Stomach smooth muscle (tissue), 2 donors: ENCODE data around the gene ZNF418.
A peak's percentile ranks its signal among the peaks of the same experiment; 100 is the strongest.
"Not testable (repeated sequence)": the region's sequence is repeated elsewhere in the genome, so short reads cannot be mapped to it uniquely, and the experiment has no call there.

Source experiments
- H3K27ac ChIP-seq: one replicate; pipeline ENCODE4 v1.7.0; 2013; ENCODE audit warnings: mild to moderate bottlenecking, low read length, inconsistent platforms
- H3K27me3 ChIP-seq, 2 donors: one replicate each; pipeline ENCODE4 v1.7.0; 2013; ENCODE audit warnings: low read length in 2 of 2; ENCODE audit not compliant: insufficient read depth in 2 of 2, control insufficient read depth in 1 of 2
- H3K36me3 ChIP-seq, 2 donors: one replicate each; pipeline ENCODE4 v1.7.0; 2013; ENCODE audit warnings: low read length in 2 of 2; ENCODE audit not compliant: control insufficient read depth in 2 of 2, insufficient read depth in 2 of 2
- H3K4me1 ChIP-seq: one replicate; pipeline ENCODE4 v1.7.0; 2013; ENCODE audit warnings: low read length; ENCODE audit not compliant: control insufficient read depth, insufficient read depth
- H3K4me3 ChIP-seq, 2 donors: one replicate each; pipeline ENCODE4 v1.7.0; 2013; ENCODE audit warnings: low read length in 2 of 2
- H3K9ac ChIP-seq, 2 donors: one replicate each; pipeline ENCODE4 v1.7.0; 2013; ENCODE audit warnings: low read length in 2 of 2, mild to moderate bottlenecking in 1 of 2
- H3K9me3 ChIP-seq, 2 donors: one replicate each; pipeline ENCODE4 v1.7.0; 2013; ENCODE audit warnings: low read length in 2 of 2; ENCODE audit not compliant: control insufficient read depth in 2 of 2
- donor health status: healthy.
- donor health status: Pancreatic carcinoma.

The ZNF418 gene

DNA sequence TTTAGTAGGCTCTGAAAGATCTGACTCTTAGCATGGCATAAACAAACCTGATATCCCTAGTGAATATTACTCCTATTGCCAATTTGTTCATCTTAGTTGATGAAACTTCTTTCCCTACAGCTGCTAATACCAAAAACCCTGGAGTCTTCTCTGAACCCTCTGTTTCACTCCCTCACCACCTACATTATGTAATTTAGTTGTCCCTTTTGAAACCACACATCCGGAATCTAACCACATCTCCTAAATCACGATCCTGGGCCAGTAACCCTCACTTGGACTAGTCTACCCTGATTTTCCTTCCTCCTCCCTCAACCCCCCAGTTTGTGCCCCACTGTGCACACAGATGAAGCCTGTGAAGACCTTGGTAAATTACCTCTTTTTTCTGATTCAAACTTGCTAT is 11.1 kb upstream of the ZNF418 start:
- Histone ChIP-seq H3K9me3 (peaks cover 36 to 43% of the 10 kb centered on the region in 2 donors), H3K4me3 (peak overlapping the region; percentile 80 to 94), H3K27ac (peak overlapping the region; percentile 77), H3K4me1 (peaks cover 12% of the 10 kb centered on the region), H3K9ac (no peak overlapping the region), H3K36me3 (peaks cover 25 to 29% of the 10 kb centered on the region in 2 donors), H3K27me3 (no peaks in the 10 kb centered on the region)

DNA sequence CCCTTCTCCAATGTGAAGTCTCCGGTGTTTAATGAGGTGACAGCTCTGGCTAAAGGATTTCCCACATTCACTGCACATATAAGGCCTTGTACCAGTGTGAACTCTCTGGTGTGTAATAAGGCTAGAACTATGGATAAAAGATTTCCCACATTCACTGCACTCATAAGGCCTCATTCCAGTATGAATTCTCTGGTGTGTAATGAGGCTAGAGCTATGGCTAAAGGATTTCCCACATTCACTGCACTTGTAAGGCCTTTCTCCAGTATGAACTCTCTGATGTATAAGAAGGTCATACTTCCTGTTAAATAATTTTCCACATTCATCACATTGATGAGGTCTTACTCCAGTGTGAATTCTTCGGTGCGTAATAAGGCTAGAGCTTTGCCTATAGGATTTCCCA is 6.4 kb upstream of the ZNF418 start:
- Histone ChIP-seq H3K4me1 (peaks cover 7% of the 10 kb centered on the region), H3K27ac (no peak overlapping the region), H3K9me3 (peaks cover 43% of the 10 kb centered on the region in 2 donors), H3K36me3 (peaks cover 31 to 36% of the 10 kb centered on the region in 2 donors), H3K9ac (no peak overlapping the region), H3K4me3 (no peak overlapping the region), H3K27me3 (no peaks in the 10 kb centered on the region)

DNA sequence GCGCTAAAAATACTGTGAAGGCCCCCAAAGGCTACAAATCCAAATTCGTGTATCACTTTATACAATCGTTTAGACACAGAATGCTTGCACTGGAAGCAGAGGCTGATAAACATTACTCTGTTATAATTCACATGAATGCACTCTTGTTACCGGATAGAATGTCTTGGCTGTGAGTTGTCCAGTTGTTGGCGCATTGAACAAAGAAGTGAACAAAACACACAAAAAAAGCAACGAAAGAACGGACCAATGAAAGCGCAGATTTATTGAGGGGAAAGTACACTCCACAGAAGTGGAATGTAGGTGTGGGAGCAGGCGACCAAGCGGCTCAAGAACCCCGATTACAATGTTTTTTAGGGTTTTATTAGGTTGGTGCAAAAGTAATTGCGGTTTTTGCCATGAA is 529 bp upstream of the ZNF418 start:
- peaks cover 11% of the 10 kb centered on the region for H3K4me1 ChIP-seq
- peaks cover 4 to 11% of the 10 kb centered on the region in 2 donors for H3K36me3 ChIP-seq
- H3K27ac ChIP-seq: no peak overlapping the region
- H3K9ac ChIP-seq: no peak overlapping the region
- no peak overlapping the region for H3K4me3 ChIP-seq
- H3K9me3 ChIP-seq: peaks cover 4 to 7% of the 10 kb centered on the region in 2 donors
- no peaks in the 10 kb centered on the region for H3K27me3 ChIP-seq

DNA sequence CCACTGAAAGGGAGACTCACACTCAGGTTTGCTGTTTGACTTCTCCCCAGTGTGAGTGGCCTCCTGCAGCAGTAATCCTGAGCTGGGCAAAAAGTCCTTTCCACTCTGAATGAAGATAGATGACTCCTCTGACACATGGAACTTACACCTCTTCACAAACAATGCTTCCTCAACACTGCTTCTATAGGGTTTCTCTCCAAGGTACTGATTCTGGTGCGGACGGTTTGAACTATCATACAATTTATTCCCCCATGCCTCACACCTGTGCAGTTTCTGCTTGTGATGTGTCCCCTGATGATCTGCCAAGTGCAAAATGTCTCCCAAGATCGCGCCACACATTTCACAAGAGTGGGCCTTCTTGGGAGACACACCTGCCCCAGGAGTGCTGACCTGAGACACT is 7.6 kb downstream of the ZNF418 start:
- Histone ChIP-seq H3K27me3 (no peaks in the 10 kb centered on the region), H3K4me3 (peak overlapping the region in 1 of 2 donors; percentile 46), H3K27ac (no peak overlapping the region), H3K4me1 (no peaks in the 10 kb centered on the region), H3K36me3 (peaks cover 39 to 48% of the 10 kb centered on the region in 2 donors), H3K9ac (no peak overlapping the region), H3K9me3 (peaks cover 30 to 39% of the 10 kb centered on the region in 2 donors)

DNA sequence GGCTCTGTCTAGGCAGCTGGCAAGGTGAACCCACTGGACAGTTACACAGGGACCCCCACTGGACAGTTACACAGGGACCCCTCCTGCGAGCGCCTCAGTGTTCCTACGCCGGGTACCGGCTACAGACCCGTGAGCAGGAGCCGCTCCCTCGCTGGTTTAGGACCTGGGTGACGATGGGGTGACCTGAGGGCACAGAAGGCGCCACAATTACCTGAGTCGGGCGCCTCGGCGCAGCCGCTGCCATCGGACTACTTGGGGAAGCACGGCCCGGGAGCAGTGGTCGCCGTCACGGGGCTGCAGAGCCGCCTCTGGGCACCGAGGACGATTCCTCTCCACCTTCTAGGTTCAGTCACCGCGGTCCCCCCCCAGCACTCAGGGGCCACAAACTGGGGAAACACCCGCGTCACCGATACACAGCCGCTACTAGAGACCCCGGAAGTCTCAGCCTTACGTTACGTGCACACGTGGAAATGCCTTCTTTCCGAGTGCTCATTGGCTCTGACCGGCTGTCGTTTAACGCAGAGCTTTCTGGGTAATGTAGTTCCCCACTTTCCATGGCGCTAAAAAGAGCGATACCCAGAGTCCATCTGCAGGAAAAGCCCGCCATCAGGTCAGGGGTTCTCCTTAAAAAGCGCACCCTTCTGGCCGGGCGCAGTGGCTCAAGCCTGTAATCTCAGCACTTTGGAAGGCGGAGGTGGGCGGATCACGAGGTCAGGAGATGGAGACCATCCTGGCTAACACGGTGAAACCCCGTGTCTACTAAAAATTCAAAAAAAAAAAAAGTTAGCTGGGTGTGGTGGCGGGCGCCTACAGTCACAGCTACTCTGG is 18.8 kb downstream of the ZNF418 start, which contains the start of gene ZNF417:
TSS of gene ZNF417 (minus strand) at position 425 of the 828 bp plus-strand sequence. CDS start at position 244, 181 bp downstream.
- Histone ChIP-seq H3K36me3 (peaks cover 11 to 16% of the 10 kb centered on the region in 2 donors), H3K27ac (peak within 1 kb of the TSS; percentile 58), H3K9ac (peak within 1 kb of the TSS; percentile 81 to 89), H3K4me1 (peaks cover 11% of the 10 kb centered on the region), H3K4me3 (peak within 1 kb of the TSS; percentile 82 to 91)
- H3K27me3 ChIP-seq, H3K9me3 ChIP-seq: not testable (repeated sequence)

DNA sequence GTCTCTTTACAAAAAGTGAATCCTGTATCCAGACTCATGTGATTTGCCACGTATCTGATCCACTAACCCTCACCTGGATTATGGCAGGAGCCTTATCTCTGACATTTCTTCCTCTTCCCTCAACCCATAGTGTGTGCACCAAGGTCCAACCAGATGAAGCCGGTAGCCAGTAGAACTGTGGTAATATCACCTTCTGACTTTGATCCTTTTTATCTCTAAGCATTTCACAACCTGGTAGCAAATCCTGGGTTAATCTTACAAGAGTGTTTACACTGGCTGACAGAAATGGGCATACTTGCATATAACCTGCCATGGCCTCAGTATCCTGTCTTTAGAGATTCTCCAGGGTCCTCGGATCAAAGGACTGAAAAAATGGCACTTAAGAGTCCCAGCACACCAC is 20.7 kb downstream of the ZNF418 start:
- Histone ChIP-seq H3K9me3 (peaks cover 0 to 8% of the 10 kb centered on the region in 2 donors), H3K27ac (no peak overlapping the region), H3K9ac (no peak overlapping the region), H3K36me3 (peaks cover 14 to 18% of the 10 kb centered on the region in 2 donors), H3K4me3 (peak overlapping the region; percentile 8 to 17), H3K4me1 (peaks cover 11% of the 10 kb centered on the region), H3K27me3 (no peaks in the 10 kb centered on the region)

DNA sequence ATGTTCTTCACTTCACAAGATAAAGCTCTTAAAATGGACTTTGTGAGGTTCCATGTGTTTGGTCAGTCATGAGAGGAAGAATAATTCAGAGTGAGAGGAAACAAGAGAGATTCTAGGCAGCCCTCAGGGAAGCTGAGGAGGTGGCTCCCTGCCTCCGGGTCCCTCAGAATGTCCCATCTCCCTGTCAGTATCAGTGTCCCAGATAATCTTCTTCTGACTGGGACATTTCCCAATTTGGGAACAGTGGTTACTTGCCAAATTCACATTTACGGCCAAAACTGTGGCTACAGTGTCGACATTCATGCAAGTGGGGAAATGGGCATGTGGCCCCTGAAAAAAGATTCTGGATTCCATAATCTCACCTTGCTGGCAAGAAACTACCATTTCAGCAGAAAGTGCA is 27.8 kb downstream of the ZNF418 start:
- H3K27me3 ChIP-seq: no peaks in the 10 kb centered on the region
- peaks cover 21 to 32% of the 10 kb centered on the region in 2 donors for H3K36me3 ChIP-seq
- H3K4me1 ChIP-seq: no peaks in the 10 kb centered on the region
- H3K9ac ChIP-seq: no peak overlapping the region
- H3K9me3 ChIP-seq: peaks cover 0 to 9% of the 10 kb centered on the region in 2 donors
- no peak overlapping the region for H3K4me3 ChIP-seq
- no peak overlapping the region for H3K27ac ChIP-seq

DNA sequence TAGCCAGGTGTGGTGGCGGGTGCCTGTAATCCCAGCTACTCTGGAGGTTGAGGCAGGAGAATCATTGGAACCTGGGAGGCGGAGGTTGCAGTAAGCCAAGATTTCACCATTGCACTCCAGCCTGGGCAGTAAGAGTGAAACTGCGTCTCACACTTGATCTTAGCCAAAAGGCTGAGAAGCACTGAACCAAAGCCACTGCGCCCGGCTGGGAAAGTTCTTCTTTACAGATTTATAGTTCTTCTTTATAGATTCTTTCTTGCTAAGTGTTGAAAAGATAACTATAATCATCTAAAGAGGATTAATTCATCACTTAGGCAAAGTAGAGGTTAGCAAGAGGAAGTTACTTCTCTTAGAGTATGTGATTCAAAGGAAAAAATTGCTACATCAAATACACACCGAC is 29.9 kb downstream of the ZNF418 start:
- H3K9me3 ChIP-seq: peaks cover 0 to 3% of the 10 kb centered on the region in 2 donors
- H3K36me3 ChIP-seq: peaks cover 10 to 17% of the 10 kb centered on the region in 2 donors
- no peak overlapping the region for H3K9ac ChIP-seq

DNA sequence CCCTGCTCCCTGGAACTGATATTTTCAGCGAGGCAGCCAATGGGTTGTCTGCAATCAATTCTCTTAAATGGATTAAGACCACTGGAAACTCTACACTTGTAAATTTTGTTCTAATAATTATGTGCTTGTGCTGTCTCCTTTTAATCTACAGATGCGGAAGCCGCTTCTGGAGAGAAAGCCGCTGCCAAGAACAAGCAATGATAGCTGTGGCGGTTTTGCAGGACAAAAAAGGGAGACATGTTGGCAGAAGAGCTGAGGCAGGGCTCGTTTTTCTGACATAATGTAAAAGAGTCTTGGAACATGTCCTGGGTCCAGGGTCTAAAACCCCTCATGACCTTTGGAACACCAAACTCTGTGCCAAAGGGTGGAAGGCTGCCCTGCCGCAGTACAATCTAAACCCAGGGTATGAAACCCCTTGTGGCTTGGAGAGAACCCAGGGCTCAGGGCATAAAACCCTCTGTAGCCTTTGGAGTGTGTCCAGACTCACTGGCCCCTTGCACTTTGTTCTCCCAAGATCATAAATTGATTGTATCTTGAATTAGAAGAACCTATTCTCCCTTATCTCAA is 31.5 kb downstream of the ZNF418 start:
- H3K9me3 ChIP-seq: peaks cover 0 to 3% of the 10 kb centered on the region in 2 donors
- no peak overlapping the region for H3K27ac ChIP-seq
- H3K27me3 ChIP-seq: no peaks in the 10 kb centered on the region
- H3K4me3 ChIP-seq: no peak overlapping the region
- H3K4me1 ChIP-seq: no peaks in the 10 kb centered on the region
- peaks cover 4 to 16% of the 10 kb centered on the region in 2 donors for H3K36me3 ChIP-seq
- no peak overlapping the region for H3K9ac ChIP-seq

More for the DNA sequence above, 29.9 kb downstream of the ZNF418 start:
- Histone ChIP-seq H3K27me3 (no peaks in the 10 kb centered on the region), H3K4me1 (no peaks in the 10 kb centered on the region), H3K27ac (no peak overlapping the region), H3K4me3 (no peak overlapping the region)

DNA sequence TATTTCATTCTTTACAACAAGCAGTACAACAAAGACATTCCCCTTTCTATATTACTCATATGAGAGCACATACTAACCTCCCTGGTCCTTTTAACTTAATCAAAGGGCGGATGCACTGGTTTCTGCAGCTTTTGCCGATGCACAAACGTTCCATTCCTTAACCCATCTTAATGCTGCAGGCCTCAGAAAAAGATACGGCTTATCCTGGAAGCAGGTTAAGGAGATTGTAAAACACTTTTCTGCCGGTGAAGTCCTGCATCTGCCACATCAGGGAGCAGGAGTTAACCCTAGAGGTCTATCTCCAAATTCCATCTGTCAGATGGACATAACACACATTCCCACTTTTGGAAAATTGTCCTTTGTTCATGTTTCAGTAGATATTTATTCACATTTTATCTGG is 34.9 kb downstream of the ZNF418 start:
- H3K27me3 ChIP-seq: no peaks in the 10 kb centered on the region
- H3K4me1 ChIP-seq: no peaks in the 10 kb centered on the region
- no peaks in the 10 kb centered on the region for H3K9me3 ChIP-seq
- H3K27ac ChIP-seq: no peak overlapping the region
- no peaks in the 10 kb centered on the region for H3K36me3 ChIP-seq
- no peak overlapping the region for H3K9ac ChIP-seq
- no peak overlapping the region for H3K4me3 ChIP-seq

DNA sequence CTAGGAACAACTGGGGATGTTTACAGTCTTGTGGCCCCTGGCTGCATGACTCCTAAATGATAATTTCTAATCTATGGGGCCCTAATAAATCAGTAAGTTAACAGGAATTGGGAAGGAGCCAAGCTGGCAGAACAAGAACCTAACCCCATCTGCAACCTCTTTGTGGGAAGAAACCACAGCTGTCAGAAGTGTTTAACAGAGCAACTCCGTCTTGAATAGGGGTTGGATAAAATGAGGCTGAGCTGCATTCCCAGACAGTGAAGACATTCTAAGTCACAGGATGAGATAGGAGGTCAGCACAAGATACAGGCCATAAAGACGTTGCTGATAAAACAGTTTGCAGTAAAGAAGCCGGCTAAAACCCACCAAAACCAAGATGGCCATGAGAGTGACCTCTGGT is 44.5 kb downstream of the ZNF418 start:
- not testable (repeated sequence) for H3K9me3 ChIP-seq, H3K4me1 ChIP-seq, H3K27ac ChIP-seq, H3K9ac ChIP-seq, H3K4me3 ChIP-seq, H3K36me3 ChIP-seq, H3K27me3 ChIP-seq
